ENCODE measurements around the gene FEZF1.

- no peak for TF ChIP-seq CTCF (IDR thresholded peaks at IDR 0.05)
- TF ChIP-seq POLR2A (IDR thresholded peaks at IDR 0.05), result no peak
Observed at GRCh38 chr7:122344303-122344620, 39.7 kb upstream of the FEZF1 start.
